Activated CD4-positive, alpha-beta T cell treated with anti-CD3 and anti-CD28 coated beads for 24 hours (primary cell): ENCODE measurements around the gene FAR1.

Source experiments
- DNase-seq, 2 donors: peaks; one replicate each; pipeline ENCODE4 v3.0.0-alpha.2; 2020; ENCODE audit warnings: low read depth in 2 of 2

FAR1 gene

GRCh38 chr11:13776134-13776815 lies 107.8 kb downstream of the FAR1 start:
- DNase-seq: no peak

- DNase-seq: no peak
Measured at GRCh38 chr11:13777341-13777985, 109.0 kb downstream of the FAR1 start.

GRCh38 chr11:13778345-13778744 lies 109.9 kb downstream of the FAR1 start:
- no peak for DNase-seq

- no peak for DNase-seq
Measured at GRCh38 chr11:13781153-13781552, 112.7 kb downstream of the FAR1 start.
